ENCODE measurements around the gene PLCB2. TPM values are rescaled to one million over a fixed set of nuclear protein-coding genes. Genes with fewer than 3 reads are reported as not detected.

Gene PLCB2
- polyA plus RNA-seq, 1 of the 3 experiments (the other 2 are of a cell fraction) = 0.15 TPM

- no peak for TF ChIP-seq REST (IDR thresholded peaks at IDR 0.05; ENCODE audit: low read depth, low read length)
- no peak for TF ChIP-seq EZH2phosphoT487 (IDR thresholded peaks at IDR 0.05; ENCODE audit: borderline replicate concordance, low read depth)
- no peak for TF ChIP-seq FOSL2 (IDR thresholded peaks at IDR 0.05; ENCODE audit: borderline replicate concordance, low read depth)
- no peak for TF ChIP-seq RXRA (IDR thresholded peaks at IDR 0.05; ENCODE audit: borderline replicate concordance, low read depth)
These were observed 20.9 kb downstream of the PLCB2 start (continued) for GRCh38 chr15:40286794-40287193.

- no peak for TF ChIP-seq FOXJ3 (CRISPR knock-in tag; IDR thresholded peaks at IDR 0.05)
- TF ChIP-seq GABPA (IDR thresholded peaks at IDR 0.05; ENCODE audit: low read depth) = no peak
- no peak for TF ChIP-seq FOXM1 (IDR thresholded peaks at IDR 0.05; ENCODE audit: low read depth)
- no peak for TF ChIP-seq RCOR1 (IDR thresholded peaks at IDR 0.05; ENCODE audit: low read length)
- no peak for TF ChIP-seq USF1 (IDR thresholded peaks at IDR 0.05; ENCODE audit: borderline replicate concordance, low read depth)
- TF ChIP-seq EP300 (IDR thresholded peaks at IDR 0.05; ENCODE audit: borderline replicate concordance in 1 of 2, low read depth in 1 of 2, low read length in 1 of 2) = no peak
- TF ChIP-seq TAF1 (IDR thresholded peaks at IDR 0.05; ENCODE audit: borderline replicate concordance, low read depth, low read length) = no peak
- TF ChIP-seq NRF1 (IDR thresholded peaks at IDR 0.05; ENCODE audit: low read depth, low read length) = no peak
- no peak for TF ChIP-seq RAD21 (IDR thresholded peaks at IDR 0.05; ENCODE audit: low read length)
- no peak for TF ChIP-seq NFIC (IDR thresholded peaks at IDR 0.05; ENCODE audit: borderline replicate concordance)
- TF ChIP-seq FOSL2 (IDR thresholded peaks at IDR 0.05; ENCODE audit: borderline replicate concordance, low read depth) = no peak
- TF ChIP-seq IRF3 (IDR thresholded peaks at IDR 0.05; ENCODE audit: low read depth, low read length) = no peak
- no peak for TF ChIP-seq REST (IDR thresholded peaks at IDR 0.05; ENCODE audit: low read depth, low read length)
- no peak for TF ChIP-seq MXI1 (IDR thresholded peaks at IDR 0.05; ENCODE audit: low read depth, low read length)
- no peak for TF ChIP-seq ELF1 (IDR thresholded peaks at IDR 0.05)
- TF ChIP-seq PBX3 (IDR thresholded peaks at IDR 0.05) = no peak
- Histone ChIP-seq H3K9me2 (no peaks in the 10 kb centered on the region), H3K27ac (ENCODE audit: low read depth in 2 of 2, low read length in 1 of 2) (no peak overlapping the region), H3K79me2 (ENCODE audit: insufficient read depth) (no peaks in the 10 kb centered on the region), H3K4me1 (ENCODE audit: control insufficient read depth in 1 of 2, insufficient read depth in 2 of 2, low read depth in 1 of 2, low read length in 1 of 2) (peaks cover 6 to 31% of the 10 kb centered on the region in 2 experiments; a peak in 3 of 4 replicates), H3K27me3 (ENCODE audit: insufficient read depth) (peaks cover 18% of the 10 kb centered on the region), H3K9me3 (no peaks in the 10 kb centered on the region), H3F3A (replicated peaks; ENCODE audit: insufficient read depth) (peaks cover 7% of the 10 kb centered on the region), H3K9ac (no peak overlapping the region), H3K4me2 (0 out of 2 replicates have a peak overlapping the region, but pooled peaks have one; percentile 23), H3K4me3 (ENCODE audit: low read depth in 2 of 2, low read length in 1 of 2) (no peak overlapping the region), H2AFZ (ENCODE audit: low read depth) (no peak overlapping the region), H3K36me3 (replicated peaks in 1 of 2; ENCODE audit: control insufficient read depth in 1 of 2, insufficient read depth in 2 of 2, low read length in 1 of 2) (no peaks in the 10 kb centered on the region), H4K20me1 (ENCODE audit: insufficient read depth) (no peaks in the 10 kb centered on the region)
- CTCF ChIA-PET = interaction anchor here (0.6 to 66.3 kb wide), 6 partner anchors 9 to 69 kb away, joined by 3 to 2194 read pairs (median 6); partner anchors contain the start of genes CCDC9B, DISP2, INAFM2 and PHGR1
- no peak for DNase-seq
- POLR2A ChIA-PET = interaction anchor here (1.5 kb wide), 1 partner anchor 15 kb away, joined by 5 read pairs; no protein-coding TSS in a partner anchor
- 72% methylated on average over 5 of the region's 7 CpGs for WGBS (ENCODE audit: low lambda C conversion rate)
These were observed 21.6 kb downstream of the PLCB2 start for GRCh38 chr15:40286061-40286532.

Measured in SK-N-SH (cell line).